ENCODE measurements around the gene PPP2R3A. TPM values are rescaled to one million over a fixed set of nuclear protein-coding genes. Genes with fewer than 3 reads are reported as not detected.

Gene PPP2R3A
- total and polyA plus RNA-seq, 7 donors = 4.0 to 49.0 (median 32.9) TPM

- Histone ChIP-seq H3K27me3 (no peaks in the 10 kb centered on the region), H3K9me3 (no peaks in the 10 kb centered on the region), H3K36me3 (peaks cover 8 to 83% (median 18%) of the 10 kb centered on the region in 4 donors), H3K27ac (no peak overlapping the region), H3K4me3 (no peak overlapping the region), H3K4me1 (no peaks in the 10 kb centered on the region)
- no peak for DNase-seq
- WGBS, 2 donors = 88 to 95% methylated on average over 7 of the region's 7 CpGs
- intact Hi-C loops (cut with DNase I) = no loop called here
- TF ChIP-seq EP300 (IDR thresholded peaks at IDR 0.05) (no peak), CTCF (IDR thresholded peaks at IDR 0.05) (no peak), POLR2AphosphoS5 (IDR thresholded peaks at IDR 0.05) (no peak), POLR2A (IDR thresholded peaks at IDR 0.05) (no peak)
Observed at GRCh38 chr3:136044980-136045745, 79.6 kb downstream of the PPP2R3A start.

GRCh38 chr3:136048068-136048467, 82.5 kb downstream of the PPP2R3A start:
- 95 to 98% methylated on average over 7 of the region's 7 CpGs for WGBS, 2 donors
- intact Hi-C loops (cut with DNase I) = no loop called here
- no peak for DNase-seq

GRCh38 chr3:136050250-136050649, 84.7 kb downstream of the PPP2R3A start:
- 45 to 74% methylated on average over 6 of the region's 6 CpGs for WGBS, 2 donors
- H3K36me3 ChIP-seq = peaks cover 5 to 91% (median 16%) of the 10 kb centered on the region in 4 donors
- H3K27ac ChIP-seq = no peak overlapping the region
- H3K9me3 ChIP-seq = no peaks in the 10 kb centered on the region
- no peaks in the 10 kb centered on the region for H3K27me3 ChIP-seq
- H3K4me1 ChIP-seq = no peaks in the 10 kb centered on the region
- intact Hi-C loops (cut with DNase I) = no loop called here
- no peak for DNase-seq
- no peak for TF ChIP-seq EP300 (IDR thresholded peaks at IDR 0.05)
- TF ChIP-seq POLR2AphosphoS5 (IDR thresholded peaks at IDR 0.05) = no peak
- TF ChIP-seq CTCF (IDR thresholded peaks at IDR 0.05) = no peak
- no peak for TF ChIP-seq POLR2A (IDR thresholded peaks at IDR 0.05)
- no peak overlapping the region for H3K4me3 ChIP-seq

More at GRCh38 chr3:136048068-136048467, 82.5 kb downstream of the PPP2R3A start:
- H3K36me3 ChIP-seq = peaks cover 8 to 92% (median 22%) of the 10 kb centered on the region in 4 donors
- H3K4me3 ChIP-seq = no peak overlapping the region
- no peaks in the 10 kb centered on the region for H3K27me3 ChIP-seq
- no peaks in the 10 kb centered on the region for H3K4me1 ChIP-seq
- H3K27ac ChIP-seq = no peak overlapping the region
- TF ChIP-seq POLR2AphosphoS5 (IDR thresholded peaks at IDR 0.05) = no peak
- no peak for TF ChIP-seq EP300 (IDR thresholded peaks at IDR 0.05)
- no peak for TF ChIP-seq POLR2A (IDR thresholded peaks at IDR 0.05)
- no peak for TF ChIP-seq CTCF (IDR thresholded peaks at IDR 0.05)
- H3K9me3 ChIP-seq = no peaks in the 10 kb centered on the region

GRCh38 chr3:136055491-136055890, 90.0 kb downstream of the PPP2R3A start:
- H3K4me1 ChIP-seq = no peaks in the 10 kb centered on the region
- H3K36me3 ChIP-seq = peaks cover 0 to 51% (median 10%) of the 10 kb centered on the region in 4 donors
- intact Hi-C loops (cut with DNase I) = no loop called here
- no peaks in the 10 kb centered on the region for H3K9me3 ChIP-seq
- no peak for TF ChIP-seq POLR2A (IDR thresholded peaks at IDR 0.05)
- no peak for TF ChIP-seq CTCF (IDR thresholded peaks at IDR 0.05)
- TF ChIP-seq EP300 (IDR thresholded peaks at IDR 0.05) = no peak
- no peak for TF ChIP-seq POLR2AphosphoS5 (IDR thresholded peaks at IDR 0.05)
- no peaks in the 10 kb centered on the region for H3K27me3 ChIP-seq
- no peak overlapping the region for H3K27ac ChIP-seq
- 83 to 96% methylated on average over 4 of the region's 4 CpGs for WGBS, 2 donors
- no peak overlapping the region for H3K4me3 ChIP-seq
- no peak for DNase-seq
